Measurements from ENCODE around the gene AVPI1. TPM values are rescaled to one million over a fixed set of nuclear protein-coding genes. Genes with fewer than 3 reads are reported as not detected.
A peak's percentile ranks its signal among the peaks of the same experiment; 100 is the strongest.
"Not testable (repeated sequence)": the region's sequence is repeated elsewhere in the genome, so short reads cannot be mapped to it uniquely, and the experiment has no call there.

Gene AVPI1
- total RNA-seq, 1 donor, result 20.2 TPM

DNA sequence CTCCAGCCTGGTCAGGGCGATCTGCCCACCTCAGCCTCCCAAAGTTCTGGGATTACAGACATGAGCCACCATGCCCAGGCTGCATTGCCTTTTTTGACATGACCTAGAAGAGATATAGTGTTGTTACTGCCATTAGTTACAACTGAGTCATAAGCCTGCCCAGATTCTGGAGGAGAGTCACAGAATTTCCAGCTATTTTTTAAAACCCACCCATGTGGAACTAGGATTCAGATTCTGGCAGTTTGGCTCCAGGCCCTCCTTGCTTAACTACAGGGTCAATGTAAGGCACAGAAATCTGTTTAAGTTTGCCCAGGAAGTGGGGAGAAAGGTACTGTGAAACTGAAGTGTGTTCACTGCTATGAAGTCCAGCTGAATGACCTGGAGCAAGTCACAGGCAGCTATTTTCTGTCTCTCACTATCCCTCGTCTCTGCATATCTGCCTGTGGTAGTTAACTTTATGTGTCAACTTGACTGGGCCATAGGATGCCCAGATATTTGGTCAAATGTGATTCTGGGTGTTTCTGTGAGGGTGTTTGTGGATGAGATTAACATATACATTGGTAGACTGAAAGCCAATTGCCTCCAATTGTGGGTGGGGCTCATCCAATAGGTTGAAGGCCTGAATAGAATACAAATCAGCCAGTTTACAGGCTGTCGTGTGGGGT, 18.1 kb upstream of the AVPI1 start:
- TF ChIP-seq, protein P1, sequence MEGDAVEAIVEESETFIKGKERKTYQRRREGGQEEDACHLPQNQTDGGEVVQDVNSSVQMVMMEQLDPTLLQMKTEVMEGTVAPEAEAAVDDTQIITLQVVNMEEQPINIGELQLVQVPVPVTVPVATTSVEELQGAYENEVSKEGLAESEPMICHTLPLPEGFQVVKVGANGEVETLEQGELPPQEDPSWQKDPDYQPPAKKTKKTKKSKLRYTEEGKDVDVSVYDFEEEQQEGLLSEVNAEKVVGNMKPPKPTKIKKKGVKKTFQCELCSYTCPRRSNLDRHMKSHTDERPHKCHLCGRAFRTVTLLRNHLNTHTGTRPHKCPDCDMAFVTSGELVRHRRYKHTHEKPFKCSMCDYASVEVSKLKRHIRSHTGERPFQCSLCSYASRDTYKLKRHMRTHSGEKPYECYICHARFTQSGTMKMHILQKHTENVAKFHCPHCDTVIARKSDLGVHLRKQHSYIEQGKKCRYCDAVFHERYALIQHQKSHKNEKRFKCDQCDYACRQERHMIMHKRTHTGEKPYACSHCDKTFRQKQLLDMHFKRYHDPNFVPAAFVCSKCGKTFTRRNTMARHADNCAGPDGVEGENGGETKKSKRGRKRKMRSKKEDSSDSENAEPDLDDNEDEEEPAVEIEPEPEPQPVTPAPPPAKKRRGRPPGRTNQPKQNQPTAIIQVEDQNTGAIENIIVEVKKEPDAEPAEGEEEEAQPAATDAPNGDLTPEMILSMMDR (IDR thresholded peaks at IDR 0.05; ENCODE audit: insufficient read depth, low read length), result no peak
- DNase-seq (ENCODE audit: low read depth), result no peak

DNA sequence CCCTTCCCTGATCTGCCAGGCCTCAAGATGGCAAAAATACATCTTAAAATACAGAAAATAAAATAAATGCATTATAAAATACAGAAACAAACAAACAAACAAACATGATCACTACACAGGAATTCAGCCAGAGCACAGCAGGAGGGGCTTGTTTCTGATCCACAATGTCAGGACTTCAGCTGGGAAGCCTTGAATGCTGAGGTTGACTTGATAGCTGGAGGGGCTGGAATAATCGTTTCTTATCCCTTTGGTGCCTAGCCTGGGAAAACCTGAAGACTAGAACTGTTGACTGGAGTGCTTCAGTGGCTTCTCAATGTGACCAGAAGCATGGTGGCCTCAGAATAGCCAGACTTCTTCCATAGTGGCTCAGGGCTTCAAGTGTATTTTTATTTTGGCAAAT, 17.3 kb upstream of the AVPI1 start:
- H3K4me3 ChIP-seq (ENCODE audit: low read depth, low read length), result no peak overlapping the region
- TF ChIP-seq, protein P1 (IDR thresholded peaks at IDR 0.05; ENCODE audit: insufficient read depth, low read length), result no peak
- no peak for DNase-seq (ENCODE audit: low read depth)

More for the DNA sequence above, 18.1 kb upstream of the AVPI1 start:
- H3K4me3 ChIP-seq (ENCODE audit: low read depth, low read length), result no peak overlapping the region

DNA sequence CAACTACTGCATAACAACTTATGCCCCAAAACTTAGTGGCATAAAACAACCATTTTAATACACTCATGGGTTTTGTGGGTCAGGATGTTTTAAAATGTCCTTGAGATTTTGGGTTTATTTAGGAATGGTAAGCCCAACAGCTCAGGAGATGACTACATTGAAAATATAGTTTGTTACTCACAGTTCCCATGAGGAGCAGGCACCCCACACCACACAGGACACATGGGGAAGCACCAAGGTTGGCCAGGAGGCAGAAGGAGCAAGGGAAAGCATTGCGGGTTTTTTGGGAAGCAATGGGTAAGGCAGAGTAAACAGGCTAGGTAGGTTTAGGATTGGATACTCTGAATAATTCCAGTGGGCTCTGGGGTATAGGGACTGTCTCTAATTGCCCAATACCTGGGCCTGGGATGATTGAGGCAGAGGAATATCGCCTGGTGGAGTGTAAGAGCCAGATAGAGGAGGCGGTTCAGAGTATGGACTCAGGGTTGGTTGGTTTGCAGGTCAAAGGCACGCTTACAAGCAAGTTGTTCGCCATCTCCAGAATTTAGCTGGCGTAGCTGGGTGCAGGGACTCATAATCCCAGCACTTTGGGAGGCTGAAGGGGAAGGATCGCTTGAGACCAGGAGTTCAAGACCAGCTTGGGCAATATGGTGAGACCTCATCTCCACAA, 16.5 kb upstream of the AVPI1 start:
- no peak for DNase-seq (ENCODE audit: low read depth)
- H3K4me3 ChIP-seq (ENCODE audit: low read depth, low read length), result no peak overlapping the region
- TF ChIP-seq, protein P1 (IDR thresholded peaks at IDR 0.05; ENCODE audit: insufficient read depth, low read length), result no peak

DNA sequence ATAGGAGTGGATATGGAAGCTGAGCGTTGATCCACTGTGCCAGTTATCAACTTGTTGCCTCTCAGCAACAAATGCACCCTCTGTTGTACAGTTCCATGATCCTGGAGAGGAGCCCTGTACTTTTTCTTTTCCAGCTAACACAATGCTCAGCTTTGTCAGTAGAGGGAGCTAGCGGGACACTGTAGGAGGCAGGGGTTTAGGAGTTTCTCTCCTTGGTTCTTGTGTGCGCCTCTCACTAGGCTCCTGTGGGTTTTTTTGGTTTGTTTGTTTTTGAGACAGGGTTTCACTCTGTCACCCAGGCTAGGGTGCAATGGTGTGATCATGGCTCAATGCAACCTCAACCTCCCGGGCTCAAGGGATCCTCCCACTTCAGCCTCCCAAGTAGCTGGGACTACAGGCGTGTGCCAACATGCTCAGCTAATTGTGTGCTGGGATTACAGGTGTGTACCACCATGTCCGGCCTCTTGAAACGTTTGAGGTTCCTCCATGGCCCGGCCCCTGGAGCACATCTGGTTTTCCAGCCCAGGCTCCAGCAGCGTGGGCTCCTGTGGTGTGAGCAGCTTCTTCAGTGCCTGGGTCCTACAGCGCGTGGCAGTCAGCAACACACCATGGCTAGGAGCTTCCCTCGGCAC, 14.5 kb upstream of the AVPI1 start:
- TF ChIP-seq, protein P1 (IDR thresholded peaks at IDR 0.05; ENCODE audit: insufficient read depth, low read length), result peak; percentile 99
- no peak overlapping the region for H3K4me3 ChIP-seq (ENCODE audit: low read depth, low read length)
- DNase-seq (ENCODE audit: low read depth), result peak; percentile 90

DNA sequence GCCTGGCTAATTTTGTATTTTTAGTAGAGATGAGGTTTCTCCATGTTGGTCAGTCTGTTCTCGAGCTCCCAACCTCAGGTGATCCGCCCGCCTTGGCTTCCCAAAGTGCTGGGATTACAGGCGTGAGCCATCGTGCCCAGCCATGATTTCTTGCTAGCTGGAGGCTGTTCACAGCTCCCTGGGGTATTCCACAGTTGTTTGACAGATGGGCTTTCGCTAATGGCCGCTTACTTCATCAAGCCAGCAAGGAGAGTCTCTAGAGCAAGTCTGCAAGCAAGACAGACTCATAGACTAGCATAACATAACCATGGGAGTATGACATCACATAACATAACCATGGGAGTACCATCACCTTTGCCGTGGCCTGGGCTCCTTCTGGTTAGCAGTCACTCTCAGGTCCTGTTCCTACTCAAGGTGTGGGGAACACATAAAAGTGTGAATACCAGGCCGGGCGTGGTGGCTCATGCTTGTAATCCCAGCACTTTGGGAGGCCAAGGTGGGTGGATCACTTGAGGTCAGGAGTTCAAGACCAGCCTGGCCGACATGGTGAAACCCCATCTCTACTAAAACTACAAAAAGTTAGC, 11.1 kb upstream of the AVPI1 start:
- not testable (repeated sequence) for H3K4me3 ChIP-seq (ENCODE audit: low read depth, low read length); DNase-seq (ENCODE audit: low read depth)

DNA sequence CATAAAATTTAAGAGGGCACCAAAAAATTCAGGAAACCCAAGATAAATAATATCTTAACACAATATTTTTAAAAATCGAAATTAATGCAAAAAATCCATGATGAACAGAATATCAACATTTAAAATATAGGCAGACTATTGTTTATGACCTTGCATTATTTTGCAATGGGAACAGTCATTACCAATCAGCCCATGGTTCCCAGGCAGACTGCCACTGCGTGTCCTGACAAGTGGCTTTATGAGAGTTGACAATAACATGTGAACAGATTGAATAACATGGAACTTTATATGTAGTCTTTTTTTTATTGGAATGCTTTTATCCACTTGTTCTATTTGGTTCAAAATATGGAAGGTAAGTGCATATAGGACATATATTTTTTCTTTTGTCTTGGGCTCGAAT, 3.1 kb upstream of the AVPI1 start:
- TF ChIP-seq, protein P1 (IDR thresholded peaks at IDR 0.05; ENCODE audit: insufficient read depth, low read length), result no peak
- no peak for DNase-seq (ENCODE audit: low read depth)
- H3K4me3 ChIP-seq (ENCODE audit: low read depth, low read length), result no peak overlapping the region

DNA sequence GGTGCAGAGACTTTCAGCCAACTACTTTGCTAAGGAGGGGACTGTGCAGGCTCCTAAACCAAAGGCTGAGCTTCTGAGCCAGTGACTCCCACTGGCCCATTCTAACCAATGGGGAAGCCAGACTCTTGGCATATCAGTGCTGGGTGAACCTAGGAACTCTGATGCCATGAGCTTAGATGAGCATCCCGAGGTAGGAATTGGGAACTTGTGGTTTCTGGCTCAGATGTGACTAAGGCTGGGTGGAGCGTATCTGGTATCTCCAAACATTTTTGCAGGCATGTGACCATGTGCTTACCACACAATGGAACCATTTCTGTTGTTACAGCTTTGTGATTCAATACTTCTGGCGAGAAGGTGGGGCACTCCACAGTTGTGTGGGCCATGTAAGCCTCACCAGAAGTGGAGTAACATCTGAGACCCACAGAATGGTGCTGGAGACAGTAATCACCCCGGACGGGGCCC, 2.5 kb upstream of the AVPI1 start:
- no peak overlapping the region for H3K4me3 ChIP-seq (ENCODE audit: low read depth, low read length)
- TF ChIP-seq, protein P1 (IDR thresholded peaks at IDR 0.05; ENCODE audit: insufficient read depth, low read length), result no peak
- peak; percentile 100 for DNase-seq (ENCODE audit: low read depth)
